Activated naive CD8-positive, alpha-beta T cell treated with anti-CD3 and anti-CD28 coated beads, Interleukin-2, amount 10 ng/mL, durations not matched to agents 7 days and 5 days (primary cell): ENCODE data around the gene PLD1. TPM values are rescaled to one million over a fixed set of nuclear protein-coding genes. Genes with fewer than 3 reads are reported as not detected.

ENCODE experiments used
- ATAC-seq: fragments of 150-1000 bp; cut with Tn5 transposase; one replicate; pipeline ENCODE4 v1.10.0; 2021; ENCODE audit warnings: low read depth, moderate library complexity
- POLR2A ChIA-PET: fragments of 350-600 bp; sonication (Branson Sonifier 250); formaldehyde crosslinking; loops from one replicate; lab custom pipeline; 2021; ENCODE audit warnings: antibody characterized with exemption; lab: Charles Lee
- DNase-seq: peaks from one replicate; pipeline ENCODE4 v3.0.0; 2021
- H3K27ac Mint-ChIP-seq: one replicate; pipeline ENCODE4 v1.8.0; 2022; ENCODE audit warnings: mild to moderate bottlenecking, mixed read lengths
- H3K27me3 Mint-ChIP-seq: one replicate; pipeline ENCODE4 v1.8.0; 2022; ENCODE audit warnings: mild to moderate bottlenecking, moderate library complexity, mixed read lengths
- H3K36me3 Mint-ChIP-seq: one replicate; pipeline ENCODE4 v1.8.0; 2021; ENCODE audit warnings: mild to moderate bottlenecking, mixed read lengths
- H3K4me1 Mint-ChIP-seq: one replicate; pipeline ENCODE4 v1.8.0; 2021; ENCODE audit warnings: mixed read lengths
- H3K4me3 Mint-ChIP-seq: one replicate; pipeline ENCODE4 v1.8.0; 2022; ENCODE audit warnings: mild to moderate bottlenecking, moderate library complexity, mixed read lengths
- H3K9me3 Mint-ChIP-seq: one replicate; pipeline ENCODE4 v1.8.0; 2021; ENCODE audit warnings: mixed read lengths
- total RNA-seq, 2 experiments: library from RNA; stranded (reverse); gene quantifications; one replicate each; pipeline ENCODE4 v1.2.3, GENCODE V29; 2021

Gene PLD1
- total RNA-seq, 2 experiments from 2014 or later, result 1.0 to 1.7 TPM

GRCh38 chr3:171790898-171791691, 19.2 kb downstream of the PLD1 start:
- DNase-seq (no peak), ATAC-seq (no peak)
- POLR2A ChIA-PET, result no interaction called here
- H3K27ac Mint-ChIP-seq, result no peak overlapping the region
- no peaks in the 10 kb centered on the region for H3K36me3 Mint-ChIP-seq
- no peak overlapping the region for H3K4me3 Mint-ChIP-seq
- no peaks in the 10 kb centered on the region for H3K9me3 Mint-ChIP-seq
- no peaks in the 10 kb centered on the region for H3K4me1 Mint-ChIP-seq
- H3K27me3 Mint-ChIP-seq, result peaks cover 7% of the 10 kb centered on the region

GRCh38 chr3:171790574-171790897, 19.7 kb downstream of the PLD1 start:
- Mint-ChIP-seq H3K9me3 (no peaks in the 10 kb centered on the region), H3K27me3 (peaks cover 7% of the 10 kb centered on the region), H3K36me3 (no peaks in the 10 kb centered on the region), H3K4me3 (no peak overlapping the region), H3K4me1 (no peaks in the 10 kb centered on the region), H3K27ac (no peak overlapping the region)
- POLR2A ChIA-PET, result no interaction called here
- DNase-seq (no peak), ATAC-seq (no peak)

- H3K9me3 Mint-ChIP-seq, result no peaks in the 10 kb centered on the region
- peaks cover 7% of the 10 kb centered on the region for H3K27me3 Mint-ChIP-seq
- POLR2A ChIA-PET, result no interaction called here
- ATAC-seq (no peak), DNase-seq (no peak)
- no peak overlapping the region for H3K27ac Mint-ChIP-seq
- no peak overlapping the region for H3K4me3 Mint-ChIP-seq
- no peaks in the 10 kb centered on the region for H3K4me1 Mint-ChIP-seq
- H3K36me3 Mint-ChIP-seq, result no peaks in the 10 kb centered on the region
Measured at GRCh38 chr3:171789759-171790505, 20.4 kb downstream of the PLD1 start.

GRCh38 chr3:171788546-171789351, 21.5 kb downstream of the PLD1 start:
- ATAC-seq (no peak), DNase-seq (no peak)
- no peaks in the 10 kb centered on the region for H3K36me3 Mint-ChIP-seq
- POLR2A ChIA-PET, result no interaction called here
- no peak overlapping the region for H3K27ac Mint-ChIP-seq
- H3K4me1 Mint-ChIP-seq, result no peaks in the 10 kb centered on the region
- peaks cover 12% of the 10 kb centered on the region for H3K27me3 Mint-ChIP-seq
- no peak overlapping the region for H3K4me3 Mint-ChIP-seq
- no peaks in the 10 kb centered on the region for H3K9me3 Mint-ChIP-seq

- Mint-ChIP-seq H3K4me3 (no peak overlapping the region), H3K9me3 (no peaks in the 10 kb centered on the region), H3K4me1 (no peaks in the 10 kb centered on the region), H3K27me3 (peaks cover 10% of the 10 kb centered on the region), H3K27ac (no peak overlapping the region), H3K36me3 (no peaks in the 10 kb centered on the region)
- POLR2A ChIA-PET, result no interaction called here
- DNase-seq (no peak), ATAC-seq (no peak)
Measured at GRCh38 chr3:171786997-171787396, 23.3 kb downstream of the PLD1 start.

- Mint-ChIP-seq H3K27me3 (peaks cover 21% of the 10 kb centered on the region), H3K27ac (no peak overlapping the region), H3K4me1 (no peaks in the 10 kb centered on the region), H3K36me3 (no peaks in the 10 kb centered on the region), H3K4me3 (no peak overlapping the region), H3K9me3 (no peaks in the 10 kb centered on the region)
- POLR2A ChIA-PET, result no interaction called here
- ATAC-seq (no peak), DNase-seq (no peak)
Measured at GRCh38 chr3:171784937-171785336, 25.3 kb downstream of the PLD1 start.

GRCh38 chr3:171784387-171784786, 25.9 kb downstream of the PLD1 start:
- H3K9me3 Mint-ChIP-seq, result no peaks in the 10 kb centered on the region
- H3K27me3 Mint-ChIP-seq, result peaks cover 21% of the 10 kb centered on the region
- no peak for ATAC-seq
- H3K27ac Mint-ChIP-seq, result no peak overlapping the region
- POLR2A ChIA-PET, result interaction anchor here (0.7 kb wide), 1 partner anchor 337 kb away, joined by 3 read pairs; no protein-coding TSS in a partner anchor
- H3K36me3 Mint-ChIP-seq, result no peaks in the 10 kb centered on the region
- no peak for DNase-seq
- no peaks in the 10 kb centered on the region for H3K4me1 Mint-ChIP-seq
- H3K4me3 Mint-ChIP-seq, result no peak overlapping the region

GRCh38 chr3:171783626-171784025, 26.7 kb downstream of the PLD1 start:
- no peak overlapping the region for H3K4me3 Mint-ChIP-seq

GRCh38 chr3:171783086-171783485, 27.2 kb downstream of the PLD1 start:
- H3K4me3 Mint-ChIP-seq, result no peak overlapping the region
- POLR2A ChIA-PET, result no interaction called here

More at GRCh38 chr3:171783626-171784025, 26.7 kb downstream of the PLD1 start:
- H3K4me1 Mint-ChIP-seq, result no peaks in the 10 kb centered on the region
- H3K27me3 Mint-ChIP-seq, result peaks cover 18% of the 10 kb centered on the region
- ATAC-seq, result no peak
- no peak for DNase-seq
- POLR2A ChIA-PET, result interaction anchor here (0.7 kb wide), 1 partner anchor 337 kb away, joined by 3 read pairs; no protein-coding TSS in a partner anchor
- no peak overlapping the region for H3K27ac Mint-ChIP-seq
- H3K36me3 Mint-ChIP-seq, result no peaks in the 10 kb centered on the region
- no peaks in the 10 kb centered on the region for H3K9me3 Mint-ChIP-seq

GRCh38 chr3:171782617-171783016, 27.7 kb downstream of the PLD1 start:
- no peak for DNase-seq
- POLR2A ChIA-PET, result no interaction called here
- ATAC-seq, result no peak
- Mint-ChIP-seq H3K27ac (no peak overlapping the region), H3K9me3 (no peaks in the 10 kb centered on the region), H3K4me1 (no peaks in the 10 kb centered on the region), H3K27me3 (peaks cover 18% of the 10 kb centered on the region), H3K36me3 (no peaks in the 10 kb centered on the region), H3K4me3 (no peak overlapping the region)

More at GRCh38 chr3:171783086-171783485, 27.2 kb downstream of the PLD1 start:
- H3K27ac Mint-ChIP-seq, result no peak overlapping the region
- no peaks in the 10 kb centered on the region for H3K4me1 Mint-ChIP-seq
- peaks cover 18% of the 10 kb centered on the region for H3K27me3 Mint-ChIP-seq
- H3K36me3 Mint-ChIP-seq, result no peaks in the 10 kb centered on the region
- H3K9me3 Mint-ChIP-seq, result no peaks in the 10 kb centered on the region
- ATAC-seq (no peak), DNase-seq (no peak)

- POLR2A ChIA-PET, result no interaction called here
- ATAC-seq (no peak), DNase-seq (no peak)
- Mint-ChIP-seq H3K9me3 (no peaks in the 10 kb centered on the region), H3K27ac (no peak overlapping the region), H3K4me1 (no peaks in the 10 kb centered on the region), H3K4me3 (no peak overlapping the region), H3K27me3 (peaks cover 21% of the 10 kb centered on the region), H3K36me3 (no peaks in the 10 kb centered on the region)
Measured at GRCh38 chr3:171781711-171782127, 28.6 kb downstream of the PLD1 start.

- Mint-ChIP-seq H3K4me1 (no peaks in the 10 kb centered on the region), H3K4me3 (no peak overlapping the region), H3K9me3 (no peaks in the 10 kb centered on the region), H3K27ac (no peak overlapping the region), H3K27me3 (peaks cover 15% of the 10 kb centered on the region), H3K36me3 (no peaks in the 10 kb centered on the region)
- DNase-seq, result no peak
- POLR2A ChIA-PET, result no interaction called here
- no peak for ATAC-seq
Measured at GRCh38 chr3:171778493-171778892, 31.8 kb downstream of the PLD1 start.

- ATAC-seq (no peak), DNase-seq (no peak)
- Mint-ChIP-seq H3K9me3 (no peaks in the 10 kb centered on the region), H3K4me3 (no peak overlapping the region), H3K27me3 (peaks cover 15% of the 10 kb centered on the region), H3K36me3 (no peaks in the 10 kb centered on the region), H3K4me1 (no peaks in the 10 kb centered on the region), H3K27ac (no peak overlapping the region)
- POLR2A ChIA-PET, result no interaction called here
Measured at GRCh38 chr3:171777596-171777995, 32.7 kb downstream of the PLD1 start.
